Endothelial cell (in vitro differentiated cells): ENCODE results near the gene PIP5KL1. TPM values are rescaled to one million over a fixed set of nuclear protein-coding genes. Genes with fewer than 3 reads are reported as not detected.
"Not testable (repeated sequence)": the region's sequence is repeated elsewhere in the genome, so short reads cannot be mapped to it uniquely, and the experiment has no call there.

Experiments
- DNase-seq: peaks from one replicate; pipeline ENCODE4 v3.0.0; 2021; ENCODE audit warnings: low spot score
- H3K27ac Mint-ChIP-seq: one replicate; pipeline ENCODE4 v1.8.0; 2021; ENCODE audit warnings: mixed read lengths, inconsistent platforms; ENCODE audit not compliant: unreplicated experiment
- H3K27me3 Mint-ChIP-seq: one replicate; pipeline ENCODE4 v1.8.0; 2021; ENCODE audit warnings: mild to moderate bottlenecking, moderate library complexity, mixed read lengths, inconsistent platforms; ENCODE audit not compliant: unreplicated experiment
- H3K36me3 Mint-ChIP-seq: one replicate; pipeline ENCODE4 v1.8.0; 2021; ENCODE audit warnings: mild to moderate bottlenecking, low read depth, mixed read lengths, inconsistent platforms; ENCODE audit not compliant: unreplicated experiment
- H3K4me1 Mint-ChIP-seq: one replicate; pipeline ENCODE4 v1.8.0; 2021; ENCODE audit warnings: mild to moderate bottlenecking, mixed read lengths, inconsistent platforms; ENCODE audit not compliant: unreplicated experiment
- H3K4me3 Mint-ChIP-seq: one replicate; pipeline ENCODE4 v1.8.0; 2021; ENCODE audit warnings: mild to moderate bottlenecking, mixed read lengths, inconsistent platforms; ENCODE audit not compliant: unreplicated experiment
- H3K9me3 Mint-ChIP-seq: one replicate; pipeline ENCODE4 v1.8.0; 2021; ENCODE audit warnings: mixed read lengths, inconsistent platforms; ENCODE audit not compliant: unreplicated experiment
- total RNA-seq: library from RNA; stranded (reverse); fragmentation: NEBNext Ultra II Directional; extraction: Animal tissue kit (Norgen Biotek cat#: 25700); gene quantifications from one replicate; pipeline ENCODE4 v1.2.1, GENCODE V29; 2021; ENCODE audit not compliant: unreplicated experiment
- TF ChIP-seq, protein P1 (sequence below): fragments of 200-600 bp; sonication (generic); IDR thresholded peaks from one replicate; pipeline ENCODE4 v1.5.0; 2021; ENCODE audit warnings: antibody characterized with exemption; ENCODE audit not compliant: unreplicated experiment

PIP5KL1 gene
- total RNA-seq, 1 donor from 2014 or later: 2.4 TPM

DNA sequence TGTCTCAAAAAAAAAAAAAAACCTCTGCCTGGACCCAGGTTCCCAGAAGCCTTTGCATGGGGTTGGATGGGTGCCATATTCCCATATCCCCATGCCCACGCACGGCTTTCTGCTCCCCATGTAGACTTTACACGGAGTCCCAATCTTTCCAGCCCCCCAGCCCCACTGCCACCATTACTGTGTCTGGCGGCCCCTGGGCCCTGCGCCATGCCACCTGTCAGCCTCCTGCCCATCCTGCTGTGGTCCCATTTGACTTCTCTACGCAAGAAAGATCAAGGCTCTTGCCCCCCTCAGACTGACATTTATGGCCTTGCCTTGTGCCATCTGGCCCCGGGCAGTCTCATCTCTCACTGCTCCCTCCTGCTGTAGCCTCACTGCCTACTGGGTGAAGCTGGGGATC lies 46.6 kb downstream of the PIP5KL1 start:
- peaks cover 36% of the 10 kb centered on the region for H3K4me1 Mint-ChIP-seq
- DNase-seq: no peak
- peak overlapping the region; percentile 75 for H3K27ac Mint-ChIP-seq
- H3K9me3 Mint-ChIP-seq: no peaks in the 10 kb centered on the region
- peak overlapping the region; percentile 51 for H3K4me3 Mint-ChIP-seq
- TF ChIP-seq, protein P1, sequence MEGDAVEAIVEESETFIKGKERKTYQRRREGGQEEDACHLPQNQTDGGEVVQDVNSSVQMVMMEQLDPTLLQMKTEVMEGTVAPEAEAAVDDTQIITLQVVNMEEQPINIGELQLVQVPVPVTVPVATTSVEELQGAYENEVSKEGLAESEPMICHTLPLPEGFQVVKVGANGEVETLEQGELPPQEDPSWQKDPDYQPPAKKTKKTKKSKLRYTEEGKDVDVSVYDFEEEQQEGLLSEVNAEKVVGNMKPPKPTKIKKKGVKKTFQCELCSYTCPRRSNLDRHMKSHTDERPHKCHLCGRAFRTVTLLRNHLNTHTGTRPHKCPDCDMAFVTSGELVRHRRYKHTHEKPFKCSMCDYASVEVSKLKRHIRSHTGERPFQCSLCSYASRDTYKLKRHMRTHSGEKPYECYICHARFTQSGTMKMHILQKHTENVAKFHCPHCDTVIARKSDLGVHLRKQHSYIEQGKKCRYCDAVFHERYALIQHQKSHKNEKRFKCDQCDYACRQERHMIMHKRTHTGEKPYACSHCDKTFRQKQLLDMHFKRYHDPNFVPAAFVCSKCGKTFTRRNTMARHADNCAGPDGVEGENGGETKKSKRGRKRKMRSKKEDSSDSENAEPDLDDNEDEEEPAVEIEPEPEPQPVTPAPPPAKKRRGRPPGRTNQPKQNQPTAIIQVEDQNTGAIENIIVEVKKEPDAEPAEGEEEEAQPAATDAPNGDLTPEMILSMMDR: no peak
- peaks cover 9% of the 10 kb centered on the region for H3K27me3 Mint-ChIP-seq
- peaks cover 17% of the 10 kb centered on the region for H3K36me3 Mint-ChIP-seq

DNA sequence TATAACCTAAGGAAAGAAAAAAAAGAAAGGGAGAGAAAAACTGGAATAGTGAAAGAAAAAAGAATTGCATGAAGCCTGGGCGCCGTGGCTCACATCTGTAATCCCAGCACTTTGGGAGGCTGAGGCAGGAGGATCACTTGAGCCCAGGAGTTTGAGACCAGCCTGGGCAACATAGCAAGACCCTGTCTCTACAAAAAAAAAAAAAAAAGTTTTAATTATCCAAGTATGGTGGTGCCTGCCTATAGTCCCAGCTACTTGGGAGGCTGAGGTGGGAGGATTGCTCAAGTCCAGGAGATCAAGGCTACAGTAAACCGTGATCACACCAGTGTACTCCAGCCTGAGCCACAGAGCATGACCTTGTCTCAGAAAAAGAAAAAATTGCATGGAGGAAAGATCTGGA lies 48.9 kb downstream of the PIP5KL1 start:
- not testable (repeated sequence) for H3K4me3 Mint-ChIP-seq, DNase-seq, H3K9me3 Mint-ChIP-seq, H3K36me3 Mint-ChIP-seq
- Mint-ChIP-seq H3K27ac (peak overlapping the region; percentile 91), H3K27me3 (peaks cover 13% of the 10 kb centered on the region), H3K4me1 (peaks cover 49% of the 10 kb centered on the region)

DNA sequence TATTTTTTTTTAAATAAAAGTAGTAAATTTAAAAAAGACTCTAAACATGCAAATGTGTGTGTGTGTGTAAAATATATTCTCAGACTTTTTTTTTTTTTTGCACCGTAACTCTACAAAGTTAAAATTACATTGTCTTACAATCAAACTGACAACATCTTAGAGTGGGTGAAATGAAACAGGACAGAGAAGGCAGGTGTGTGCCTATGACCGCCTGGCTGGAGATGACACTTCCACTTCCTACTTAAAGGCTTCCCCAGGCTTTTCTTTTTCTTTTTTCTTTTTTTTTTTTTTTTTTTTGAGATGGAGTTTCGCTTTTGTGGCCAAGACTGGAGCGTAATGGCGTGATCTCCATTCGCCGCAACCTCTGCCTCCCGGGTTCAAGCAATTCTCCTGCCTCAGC lies 50.4 kb downstream of the PIP5KL1 start:
- no peak for DNase-seq
- Mint-ChIP-seq H3K27ac (no peak overlapping the region), H3K27me3 (peaks cover 15% of the 10 kb centered on the region), H3K36me3 (peaks cover 3% of the 10 kb centered on the region), H3K4me3 (no peak overlapping the region), H3K4me1 (peaks cover 43% of the 10 kb centered on the region), H3K9me3 (no peaks in the 10 kb centered on the region)
- TF ChIP-seq, protein P1: no peak

DNA sequence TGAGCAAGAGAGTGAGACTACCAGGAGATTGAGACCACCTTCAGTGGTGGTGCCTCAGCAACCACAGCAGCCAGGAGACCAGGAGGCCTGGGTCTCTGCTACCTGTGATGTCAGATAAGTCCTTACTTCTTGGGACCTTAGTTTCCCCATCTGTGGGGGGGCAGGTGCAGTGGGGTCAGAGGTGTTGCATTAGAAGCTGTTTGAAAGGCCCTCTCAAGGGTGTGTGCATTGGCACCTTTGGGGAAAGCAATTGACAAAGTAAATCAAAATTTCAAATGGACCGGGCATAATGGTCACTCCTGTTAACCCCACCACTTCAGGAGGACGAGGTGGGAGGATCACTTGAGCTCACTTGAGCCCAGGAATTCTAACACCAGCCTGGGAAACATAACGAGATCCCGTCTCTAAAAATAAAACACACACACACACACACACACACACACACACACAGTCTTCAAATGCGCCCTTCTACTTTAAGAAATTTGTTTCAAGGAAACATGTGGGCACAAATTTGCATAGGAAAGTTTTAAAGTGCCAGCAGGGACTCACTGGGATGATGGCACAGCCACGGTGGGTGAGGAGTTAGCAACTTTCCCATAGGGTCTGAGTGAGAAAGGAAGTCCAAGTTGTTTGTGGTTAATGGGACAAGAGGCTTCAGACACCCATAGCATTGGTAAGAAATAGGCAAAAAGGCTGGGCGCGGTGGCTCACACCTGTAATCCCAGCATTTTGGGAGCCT lies 51.8 kb downstream of the PIP5KL1 start:
- Mint-ChIP-seq H3K4me1 (peaks cover 30% of the 10 kb centered on the region), H3K27me3 (peaks cover 11% of the 10 kb centered on the region), H3K4me3 (peak overlapping the region; percentile 73), H3K27ac (peak overlapping the region; percentile 61), H3K36me3 (peaks cover 3% of the 10 kb centered on the region), H3K9me3 (no peaks in the 10 kb centered on the region)
- DNase-seq: no peak
- TF ChIP-seq, protein P1: no peak

DNA sequence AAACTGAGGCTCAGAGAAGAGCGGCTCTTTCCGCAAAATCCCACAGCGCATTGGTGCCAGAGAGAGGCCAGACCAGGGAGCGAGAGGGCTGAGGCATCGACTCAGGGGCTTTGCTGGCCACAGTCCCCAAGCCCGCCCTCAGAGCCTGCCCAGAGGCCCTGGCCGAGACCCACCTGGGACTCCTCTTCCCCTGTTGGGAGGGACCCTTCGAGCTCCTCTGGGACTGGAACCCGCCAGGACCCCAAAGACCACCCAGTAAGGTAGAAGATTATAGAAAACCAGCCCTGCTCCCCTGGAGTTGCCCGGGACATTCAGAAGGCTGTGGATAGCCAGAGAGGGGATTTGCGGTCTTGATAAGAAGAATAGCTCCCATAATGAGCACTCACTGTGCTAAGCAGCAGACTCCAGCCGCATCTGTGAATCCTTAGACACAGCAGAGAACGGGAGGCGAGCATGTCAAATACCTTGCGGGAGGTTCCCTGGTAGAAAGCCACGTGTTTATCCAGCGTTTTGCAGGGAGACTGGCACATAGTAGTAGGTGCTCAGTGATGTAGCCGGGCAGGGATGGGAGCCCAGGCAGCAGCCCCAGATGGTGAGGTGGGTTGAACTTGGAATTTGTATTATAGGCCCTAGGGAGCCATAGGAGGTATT lies 52.5 kb downstream of the PIP5KL1 start:
- TF ChIP-seq, protein P1: no peak
- no peak for DNase-seq
- Mint-ChIP-seq H3K36me3 (peaks cover 3% of the 10 kb centered on the region), H3K27me3 (peaks cover 11% of the 10 kb centered on the region), H3K27ac (peak overlapping the region; percentile 66), H3K4me3 (peak overlapping the region; percentile 56), H3K9me3 (no peaks in the 10 kb centered on the region), H3K4me1 (peaks cover 28% of the 10 kb centered on the region)
